ENCODE data around the gene SPATS1.

SPATS1 gene

GRCh38 chr6:44342489-44342888 lies at the start of gene SPATS1:
SPATS1 (plus strand) TSS chr6:44342650; CDS start chr6:44343096, 446 bp downstream.
- DNase-seq = no peak

GRCh38 chr6:44292661-44293365 lies 49.6 kb upstream of the SPATS1 start:
- no peak for DNase-seq

GRCh38 chr6:44294832-44295791 lies 47.3 kb upstream of the SPATS1 start:
- no peak for DNase-seq

- DNase-seq = no peak
These were observed 45.1 kb upstream of the SPATS1 start for GRCh38 chr6:44297063-44298038.

- no peak for DNase-seq
These were observed 44.2 kb upstream of the SPATS1 start for GRCh38 chr6:44298055-44298803.

GRCh38 chr6:44298864-44299263 lies 43.6 kb upstream of the SPATS1 start:
- no peak for DNase-seq

- no peak for DNase-seq
These were observed 42.1 kb upstream of the SPATS1 start for GRCh38 chr6:44300292-44300823.

- no peak for DNase-seq
These were observed 41.3 kb upstream of the SPATS1 start for GRCh38 chr6:44301106-44301505.

- no peak for DNase-seq
These were observed 40.5 kb upstream of the SPATS1 start for GRCh38 chr6:44301782-44302564.

- no peak for DNase-seq
These were observed 39.6 kb upstream of the SPATS1 start for GRCh38 chr6:44302856-44303255.

GRCh38 chr6:44303842-44304241 lies 38.6 kb upstream of the SPATS1 start:
- DNase-seq = no peak

GRCh38 chr6:44304282-44305199 lies 37.9 kb upstream of the SPATS1 start:
- no peak for DNase-seq

GRCh38 chr6:44305200-44305725 lies 37.2 kb upstream of the SPATS1 start:
- DNase-seq = no peak

- no peak for DNase-seq
These were observed 35.7 kb upstream of the SPATS1 start for GRCh38 chr6:44306710-44307109.

GRCh38 chr6:44307217-44307616 lies 35.2 kb upstream of the SPATS1 start:
- no peak for DNase-seq

- DNase-seq = no peak
These were observed 33.4 kb upstream of the SPATS1 start for GRCh38 chr6:44309092-44309491.

GRCh38 chr6:44309631-44310030 lies 32.8 kb upstream of the SPATS1 start:
- no peak for DNase-seq

GRCh38 chr6:44310241-44310640 lies 32.2 kb upstream of the SPATS1 start:
- DNase-seq = no peak

- no peak for DNase-seq
These were observed 31.1 kb upstream of the SPATS1 start for GRCh38 chr6:44311304-44311703.

- DNase-seq = no peak
These were observed 30.7 kb upstream of the SPATS1 start for GRCh38 chr6:44311767-44312166.
